Measurements from ENCODE around the gene GAR1. TPM values are rescaled to one million over a fixed set of nuclear protein-coding genes. Genes with fewer than 3 reads are reported as not detected.
A peak's percentile ranks its signal among the peaks of the same experiment; 100 is the strongest.
"Not testable (repeated sequence)": the region's sequence is repeated elsewhere in the genome, so short reads cannot be mapped to it uniquely, and the experiment has no call there.

The GAR1 gene
- 3.1 and 3.4 TPM in 2 replicates for total RNA-seq

- peak; percentile 96 for DNase-seq
Measured at GRCh38 chr4:109815151-109816081, at the start of gene GAR1. TSS of gene GAR1 (plus strand) at chr4:109815762. CDS start at chr4:109816165, 403 bp downstream.

GRCh38 chr4:109782092-109782491 is 33.5 kb upstream of the GAR1 start:
- DNase-seq, result not testable (repeated sequence)

GRCh38 chr4:109786846-109787245 is 28.7 kb upstream of the GAR1 start:
- no peak for DNase-seq

- no peak for DNase-seq
Measured at GRCh38 chr4:109787807-109788206, 27.8 kb upstream of the GAR1 start.

GRCh38 chr4:109795059-109795458 is 20.5 kb upstream of the GAR1 start:
- no peak for DNase-seq

- DNase-seq, result no peak
Measured at GRCh38 chr4:109798866-109799265, 16.7 kb upstream of the GAR1 start.

GRCh38 chr4:109801099-109801789 is 14.3 kb upstream of the GAR1 start:
- peak; percentile 40 for DNase-seq

GRCh38 chr4:109801895-109802319 is 13.7 kb upstream of the GAR1 start, which contains the start of gene CFI:
TSS of gene CFI (minus strand) at chr4:109801999. CDS start at chr4:109801971, 28 bp downstream.
- DNase-seq, result peak; percentile 83

GRCh38 chr4:109803924-109804571 is 11.5 kb upstream of the GAR1 start:
- DNase-seq, result peak; percentile 81

GRCh38 chr4:109809655-109810054 is 5.9 kb upstream of the GAR1 start:
- no peak for DNase-seq

- no peak for DNase-seq
Measured at GRCh38 chr4:109810552-109811387, 4.8 kb upstream of the GAR1 start.

- no peak for DNase-seq
Measured at GRCh38 chr4:109811707-109812106, 3.9 kb upstream of the GAR1 start.

GRCh38 chr4:109816082-109816442 is 500 bp downstream of the GAR1 start:
- DNase-seq, result peak; percentile 20

- DNase-seq, result no peak
Measured at GRCh38 chr4:109816894-109817293, 1.3 kb downstream of the GAR1 start.

GRCh38 chr4:109818268-109818667 is 2.7 kb downstream of the GAR1 start:
- DNase-seq, result no peak

GRCh38 chr4:109820563-109820962 is 5.0 kb downstream of the GAR1 start:
- DNase-seq, result peak; percentile 21

GRCh38 chr4:109821185-109821584 is 5.6 kb downstream of the GAR1 start:
- no peak for DNase-seq

- DNase-seq, result peak; percentile 43
Measured at GRCh38 chr4:109826719-109827118, 11.2 kb downstream of the GAR1 start.

- DNase-seq, result no peak
Measured at GRCh38 chr4:109827672-109828071, 12.1 kb downstream of the GAR1 start, which contains the start of gene RRH. TSS of gene RRH (plus strand) at chr4:109827972. CDS start at chr4:109828028, 56 bp downstream.

- no peak for DNase-seq
Measured at GRCh38 chr4:109833756-109834155, 18.2 kb downstream of the GAR1 start.

GRCh38 chr4:109836985-109837384 is 21.4 kb downstream of the GAR1 start:
- DNase-seq, result no peak

Measured in dermis blood vessel endothelial cell (primary cell).